Measurements from ENCODE around the gene SLC6A19. TPM values are rescaled to one million over a fixed set of nuclear protein-coding genes. Genes with fewer than 3 reads are reported as not detected.

The SLC6A19 gene
- total and polyA plus RNA-seq, 2 of the 13 experiments (the other 11 are each of a cell fraction or from before 2014, with no cell fraction given) = 0.02 TPM; not detected in 1

GRCh38 chr5:1193591-1193985 lies 7.8 kb upstream of the SLC6A19 start:
- TF ChIP-seq RORA (CRISPR knock-in tag; IDR thresholded peaks at IDR 0.05) = no peak
- TF ChIP-seq U2AF2 (IDR thresholded peaks at IDR 0.05; ENCODE audit: low read depth, low read length) = no peak
- no peak for TF ChIP-seq ZNF12 (CRISPR knock-in tag; IDR thresholded peaks at IDR 0.05)
- no peak for TF ChIP-seq ZNF709 (CRISPR knock-in tag; IDR thresholded peaks at IDR 0.05)
- TF ChIP-seq BCLAF1 (IDR thresholded peaks at IDR 0.05) = no peak
- TF ChIP-seq DR1 (CRISPR knock-in tag; IDR thresholded peaks at IDR 0.05) = no peak
- TF ChIP-seq HDAC1 (CRISPR knock-in tag; IDR thresholded peaks at IDR 0.05) = no peak
- no peak for TF ChIP-seq ARID3A (IDR thresholded peaks at IDR 0.05; ENCODE audit: low read depth, low read length)
- TF ChIP-seq ZNF207 (IDR thresholded peaks at IDR 0.05; ENCODE audit: borderline replicate concordance) = no peak
- no peak for TF ChIP-seq CHD2 (IDR thresholded peaks at IDR 0.05; ENCODE audit: low read depth, low read length)
- Histone ChIP-seq H3K36me3 (replicated peaks in 1 of 2; ENCODE audit: control insufficient read depth in 1 of 2, insufficient read depth in 2 of 2, low read length in 2 of 2) (no peaks in the 10 kb centered on the region), H3K4me1 (ENCODE audit: insufficient read depth, low read length) (peaks cover 22% of the 10 kb centered on the region), H3K79me2 (ENCODE audit: insufficient read depth, low read length) (no peaks in the 10 kb centered on the region), H4K20me1 (ENCODE audit: insufficient read depth, low read length) (no peaks in the 10 kb centered on the region), H3K27ac (ENCODE audit: extremely low read length, insufficient read depth, low read length) (no peak overlapping the region), H3K9me3 (ENCODE audit: low read length) (no peaks in the 10 kb centered on the region), H3K27me3 (ENCODE audit: control insufficient read depth in 1 of 2, insufficient read depth in 2 of 2, low read length in 2 of 2) (peaks cover 2 to 30% of the 10 kb centered on the region in 2 experiments; a peak in 4 of 5 replicates), H2AFZ (ENCODE audit: low read length) (no peak overlapping the region), H3K4me3 (replicated peaks in 1 of 3; ENCODE audit: insufficient read depth in 1 of 3, low read depth in 2 of 3, low read length in 3 of 3) (no peak overlapping the region), H3K9ac (ENCODE audit: insufficient read depth, low read depth, low read length) (no peak overlapping the region), H3K4me2 (ENCODE audit: low read depth, low read length) (no peak overlapping the region)
- 77% methylated on average over 4 of the region's 28 CpGs for WGBS (ENCODE audit: low lambda C conversion rate)
- in situ Hi-C loops (cut with HindIII; ENCODE audit: extremely low pct_ligation_motif_present, low pct_unique_long_range_greater_than_20kb) = no loop called here
- BruUV-seq (replicated peaks) = no TSS peak
- ChIA-PET POLR2A (no interaction called here), CTCF (ENCODE audit: low intra/inter-chr PET ratio, low total read pairs) (no interaction called here)
- FAIRE-seq = no peak
- ATAC-seq = peak; percentile 20; the same call in 2 of the 3 replicates
- no peak for DNase-seq (ENCODE audit: low spot score)
- intact Hi-C loops (cut with micrococcal nuclease; ENCODE audit: unreplicated experiment) = no loop called here

All from HepG2 (cell line).